SK-N-SH (cell line): ENCODE measurements around the gene LRAT. TPM values are rescaled to one million over a fixed set of nuclear protein-coding genes. Genes with fewer than 3 reads are reported as not detected.

ENCODE experiments used
- CTCF ChIA-PET: fragments of 300-600, 350-600 bp; formaldehyde crosslinking; extraction: SDS; loops from one replicate; lab custom pipeline; 2021; lab: Yijun Ruan, JAX
- POLR2A ChIA-PET: fragments of 350-600 bp; sonication (Branson Sonifier 250); formaldehyde crosslinking; extraction: SDS; loops from one replicate; lab custom pipeline; 2020; ENCODE audit warnings: antibody characterized with exemption, inconsistent platforms; lab: Yijun Ruan, JAX
- DNase-seq: peaks from one replicate; pipeline ENCODE4 v3.0.0; 2012
- H2AFZ ChIP-seq: fragments of 200-600 bp; sonication (generic); 2 replicates; pipeline ENCODE4 v1.8.1; 2016; ENCODE audit warnings: antibody characterized with exemption, mild to moderate bottlenecking, low read depth
- H3F3A ChIP-seq: fragments of 200-600 bp; sonication (generic); replicated peaks from 2 replicates; pipeline ENCODE3; 2016; ENCODE audit warnings: antibody characterized with exemption, mild to moderate bottlenecking; ENCODE audit not compliant: insufficient read depth
- H3K27ac ChIP-seq, 2 experiments: fragments of 200-500 bp in 1 of 2; fragments of 200-600 bp in 1 of 2; sonication (Bioruptor generic) in 1 of 2; sonication (generic), shearing (Covaris generic) in 1 of 2; 2 replicates each; pipeline versions ENCODE4 v1.5.1 to v1.6.1; 2014 to 2016; ENCODE audit warnings: low read depth in 2 of 2, inconsistent platforms in 1 of 2, low read length in 1 of 2, mild to moderate bottlenecking in 1 of 2, mixed read lengths in 1 of 2
- H3K27me3 ChIP-seq: fragments of 200-600 bp; sonication (generic), shearing (Covaris generic); 2 replicates; pipeline ENCODE4 v1.6.1; 2016; ENCODE audit warnings: mixed run types; ENCODE audit not compliant: insufficient read depth
- H3K36me3 ChIP-seq, 2 experiments: fragments of 200-500 bp in 1 of 2; fragments of 200-600 bp in 1 of 2; sonication (Bioruptor generic) in 1 of 2; sonication (generic) in 1 of 2; replicated peaks in 1 of 2; 2 replicates each; pipeline versions ENCODE3 to v1.5.1; 2014 to 2016; ENCODE audit warnings: low read length in 1 of 2, mild to moderate bottlenecking in 1 of 2; ENCODE audit not compliant: insufficient read depth in 2 of 2, control insufficient read depth in 1 of 2
- H3K4me1 ChIP-seq, 2 experiments: fragments of 200-500 bp in 1 of 2; fragments of 200-600 bp in 1 of 2; sonication (Bioruptor generic) in 1 of 2; sonication (generic), shearing (Covaris generic) in 1 of 2; 2 replicates each; pipeline versions ENCODE4 v1.5.1 to v1.6.1; 2014 to 2016; ENCODE audit warnings: low read depth in 1 of 2, low read length in 1 of 2, mixed run types in 1 of 2; ENCODE audit not compliant: insufficient read depth in 2 of 2, control insufficient read depth in 1 of 2
- H3K4me2 ChIP-seq: fragments of 200-600 bp; sonication (generic), shearing (Covaris generic); 2 replicates; pipeline ENCODE4 v1.6.1; 2017; ENCODE audit warnings: mixed run types
- H3K4me3 ChIP-seq, 2 experiments: fragments of 200-500 bp in 1 of 2; fragments of 200-600 bp in 1 of 2; sonication (Bioruptor generic) in 1 of 2; sonication (generic), shearing (Covaris generic) in 1 of 2; 2 replicates each; pipeline versions ENCODE4 v1.5.1 to v1.8.1; 2014 to 2016; ENCODE audit warnings: low read depth in 2 of 2, inconsistent platforms in 1 of 2, low read length in 1 of 2, mild to moderate bottlenecking in 1 of 2, mixed read lengths in 1 of 2, moderate library complexity in 1 of 2
- H3K79me2 ChIP-seq: fragments of 200-600 bp; sonication (generic); 2 replicates; pipeline ENCODE4 v1.8.1; 2017; ENCODE audit warnings: mild to moderate bottlenecking; ENCODE audit not compliant: insufficient read depth
- H3K9ac ChIP-seq: fragments of 200-600 bp; sonication (generic); 2 replicates; pipeline ENCODE4 v1.6.1; 2017; ENCODE audit warnings: mixed run types
- H3K9me2 ChIP-seq: fragments of 200-600 bp; sonication (generic); 2 replicates; pipeline ENCODE4 v1.6.1; 2017; ENCODE audit warnings: mixed run types
- H3K9me3 ChIP-seq: fragments of 200-600 bp; sonication (generic); 2 replicates; pipeline ENCODE4 v1.6.1; 2017; ENCODE audit warnings: mixed run types, mild to moderate bottlenecking, moderate library complexity
- H4K20me1 ChIP-seq: fragments of 200-600 bp; sonication (generic); 2 replicates; pipeline ENCODE4 v1.6.1; 2017; ENCODE audit warnings: mild to moderate bottlenecking, mixed run types; ENCODE audit not compliant: insufficient read depth
- ELF1 ChIP-seq: IDR thresholded peaks from 2 replicates; pipeline ENCODE4 v1.4.0; 2012
- FOSL2 ChIP-seq: IDR thresholded peaks from 2 replicates; pipeline ENCODE4 v1.4.0; 2012; ENCODE audit warnings: low read depth, mild to moderate bottlenecking, moderate library complexity, borderline replicate concordance
- FOXJ3 ChIP-seq: sonication (generic); formaldehyde crosslinking; IDR thresholded peaks from 2 replicates; pipeline ENCODE4 v1.5.1; 2020; ENCODE audit warnings: mild to moderate bottlenecking, missing genetic modification reagents
- GABPA ChIP-seq: IDR thresholded peaks from 2 replicates; pipeline ENCODE4 v1.4.0; 2012; ENCODE audit warnings: low read depth, mild to moderate bottlenecking
- JUND ChIP-seq: IDR thresholded peaks from 2 replicates; pipeline ENCODE4 v1.4.0; 2012
- NRF1 ChIP-seq: IDR thresholded peaks from 2 replicates; pipeline ENCODE4 v1.6.1; 2012; ENCODE audit warnings: low read depth, mild to moderate bottlenecking, low read length
- RCOR1 ChIP-seq: fragments of 150-350 bp; IDR thresholded peaks from 2 replicates; pipeline ENCODE4 v1.6.1; 2017; ENCODE audit warnings: antibody characterized with exemption, low read length
- RXRA ChIP-seq: IDR thresholded peaks from 2 replicates; pipeline ENCODE4 v1.4.0; 2012; ENCODE audit warnings: low read depth, mild to moderate bottlenecking, borderline replicate concordance
- SMC3 ChIP-seq: IDR thresholded peaks from 2 replicates; pipeline ENCODE4 v1.6.1; 2012; ENCODE audit warnings: low read depth, low read length, improper control_type of control experiment
- TAF1 ChIP-seq: IDR thresholded peaks from 2 replicates; pipeline ENCODE4 v1.6.1; 2012; ENCODE audit warnings: low read depth, mild to moderate bottlenecking, low read length, moderate library complexity, borderline replicate concordance
- polyA plus RNA-seq, 3 experiments: library from polyadenylated mRNA; depleted of rRNA; stranded (reverse); fragments of >200 nt; gene quantifications; 2 replicates each; pipeline ENCODE4 v1.2.3, GENCODE V29; 2012
- TF ChIP-seq, protein P1 (sequence below): IDR thresholded peaks from 2 replicates; pipeline ENCODE4 v1.4.0; 2012; ENCODE audit warnings: low read depth, borderline replicate concordance
- TF ChIP-seq, protein P2 (sequence below): IDR thresholded peaks from 2 replicates; pipeline ENCODE4; 2012
- TF ChIP-seq, protein P3 (sequence below): fragments of 200-600 bp; sonication (generic); IDR thresholded peaks from 2 replicates; pipeline ENCODE4 v1.6.1; 2017; ENCODE audit warnings: antibody characterized with exemption, mild to moderate bottlenecking, moderate library complexity
- TF ChIP-seq, protein P4 (sequence below): IDR thresholded peaks from 2 replicates; pipeline ENCODE4 v1.4.0; 2012; ENCODE audit warnings: low read depth

Gene LRAT
- polyA plus RNA-seq, 1 of the 3 experiments (the other 2 are of a cell fraction), result not detected

DNA sequence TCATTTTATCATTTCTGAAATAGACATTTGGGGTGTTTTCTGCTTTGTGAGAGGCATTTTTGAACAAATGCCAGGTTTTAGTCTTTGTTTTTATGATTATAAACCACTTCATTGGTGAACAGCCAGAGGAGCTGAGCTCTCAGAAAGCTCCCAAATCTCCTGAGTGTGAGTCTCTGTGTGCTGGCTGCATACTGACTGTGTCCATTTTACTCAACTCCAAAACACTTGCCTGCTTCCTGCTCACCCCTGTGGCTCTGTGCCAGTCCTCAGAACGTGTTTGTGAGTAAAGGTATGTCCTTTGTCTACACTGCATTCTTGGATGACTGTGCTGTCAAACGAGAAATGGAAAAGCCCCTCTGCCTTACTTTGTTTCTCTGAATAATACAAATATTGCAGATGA is 5.4 kb upstream of the LRAT start (continued):
- TF ChIP-seq, protein P1, sequence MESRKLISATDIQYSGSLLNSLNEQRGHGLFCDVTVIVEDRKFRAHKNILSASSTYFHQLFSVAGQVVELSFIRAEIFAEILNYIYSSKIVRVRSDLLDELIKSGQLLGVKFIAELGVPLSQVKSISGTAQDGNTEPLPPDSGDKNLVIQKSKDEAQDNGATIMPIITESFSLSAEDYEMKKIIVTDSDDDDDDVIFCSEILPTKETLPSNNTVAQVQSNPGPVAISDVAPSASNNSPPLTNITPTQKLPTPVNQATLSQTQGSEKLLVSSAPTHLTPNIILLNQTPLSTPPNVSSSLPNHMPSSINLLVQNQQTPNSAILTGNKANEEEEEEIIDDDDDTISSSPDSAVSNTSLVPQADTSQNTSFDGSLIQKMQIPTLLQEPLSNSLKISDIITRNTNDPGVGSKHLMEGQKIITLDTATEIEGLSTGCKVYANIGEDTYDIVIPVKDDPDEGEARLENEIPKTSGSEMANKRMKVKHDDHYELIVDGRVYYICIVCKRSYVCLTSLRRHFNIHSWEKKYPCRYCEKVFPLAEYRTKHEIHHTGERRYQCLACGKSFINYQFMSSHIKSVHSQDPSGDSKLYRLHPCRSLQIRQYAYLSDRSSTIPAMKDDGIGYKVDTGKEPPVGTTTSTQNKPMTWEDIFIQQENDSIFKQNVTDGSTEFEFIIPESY, result no peak
- TF ChIP-seq RCOR1, result no peak

DNA sequence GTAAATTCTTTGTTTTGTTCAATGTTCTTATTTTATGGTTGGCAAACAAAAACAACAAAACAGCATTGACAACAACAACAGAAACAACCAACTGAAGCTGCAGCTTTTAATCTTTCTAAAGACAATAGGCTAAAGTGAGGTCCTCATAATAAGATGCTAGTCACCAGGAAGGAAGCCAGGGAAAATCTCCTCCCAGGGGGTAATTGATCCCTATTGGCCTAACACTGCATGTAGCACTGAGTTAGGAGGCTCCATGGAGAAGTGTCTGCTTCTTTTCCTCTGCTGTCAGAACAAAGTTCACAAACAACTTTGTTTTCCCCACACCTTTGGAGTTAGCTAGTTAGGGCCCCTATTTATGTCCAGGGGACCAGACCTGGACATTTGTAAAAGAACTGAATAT is 4.7 kb upstream of the LRAT start:
- TF ChIP-seq RXRA (no peak), NRF1 (no peak), FOXJ3 (CRISPR knock-in tag) (no peak), SMC3 (no peak), GABPA (no peak), ELF1 (no peak), JUND (no peak), FOSL2 (no peak), TAF1 (no peak), RCOR1 (no peak)
- TF ChIP-seq, protein P1, result no peak
- TF ChIP-seq, protein P2, sequence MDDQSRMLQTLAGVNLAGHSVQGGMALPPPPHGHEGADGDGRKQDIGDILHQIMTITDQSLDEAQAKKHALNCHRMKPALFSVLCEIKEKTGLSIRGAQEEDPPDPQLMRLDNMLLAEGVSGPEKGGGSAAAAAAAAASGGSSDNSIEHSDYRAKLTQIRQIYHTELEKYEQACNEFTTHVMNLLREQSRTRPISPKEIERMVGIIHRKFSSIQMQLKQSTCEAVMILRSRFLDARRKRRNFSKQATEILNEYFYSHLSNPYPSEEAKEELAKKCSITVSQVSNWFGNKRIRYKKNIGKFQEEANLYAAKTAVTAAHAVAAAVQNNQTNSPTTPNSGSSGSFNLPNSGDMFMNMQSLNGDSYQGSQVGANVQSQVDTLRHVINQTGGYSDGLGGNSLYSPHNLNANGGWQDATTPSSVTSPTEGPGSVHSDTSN, result no peak
- TF ChIP-seq, protein P3, sequence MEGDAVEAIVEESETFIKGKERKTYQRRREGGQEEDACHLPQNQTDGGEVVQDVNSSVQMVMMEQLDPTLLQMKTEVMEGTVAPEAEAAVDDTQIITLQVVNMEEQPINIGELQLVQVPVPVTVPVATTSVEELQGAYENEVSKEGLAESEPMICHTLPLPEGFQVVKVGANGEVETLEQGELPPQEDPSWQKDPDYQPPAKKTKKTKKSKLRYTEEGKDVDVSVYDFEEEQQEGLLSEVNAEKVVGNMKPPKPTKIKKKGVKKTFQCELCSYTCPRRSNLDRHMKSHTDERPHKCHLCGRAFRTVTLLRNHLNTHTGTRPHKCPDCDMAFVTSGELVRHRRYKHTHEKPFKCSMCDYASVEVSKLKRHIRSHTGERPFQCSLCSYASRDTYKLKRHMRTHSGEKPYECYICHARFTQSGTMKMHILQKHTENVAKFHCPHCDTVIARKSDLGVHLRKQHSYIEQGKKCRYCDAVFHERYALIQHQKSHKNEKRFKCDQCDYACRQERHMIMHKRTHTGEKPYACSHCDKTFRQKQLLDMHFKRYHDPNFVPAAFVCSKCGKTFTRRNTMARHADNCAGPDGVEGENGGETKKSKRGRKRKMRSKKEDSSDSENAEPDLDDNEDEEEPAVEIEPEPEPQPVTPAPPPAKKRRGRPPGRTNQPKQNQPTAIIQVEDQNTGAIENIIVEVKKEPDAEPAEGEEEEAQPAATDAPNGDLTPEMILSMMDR, result no peak
- TF ChIP-seq, protein P4, sequence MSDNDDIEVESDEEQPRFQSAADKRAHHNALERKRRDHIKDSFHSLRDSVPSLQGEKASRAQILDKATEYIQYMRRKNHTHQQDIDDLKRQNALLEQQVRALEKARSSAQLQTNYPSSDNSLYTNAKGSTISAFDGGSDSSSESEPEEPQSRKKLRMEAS, result no peak
- DNase-seq, result no peak
- H3K27me3 ChIP-seq, result peaks cover 36% of the 10 kb centered on the region
- no peak overlapping the region for H2AFZ ChIP-seq
- H3K27ac ChIP-seq, result no peak overlapping the region
- H3K79me2 ChIP-seq, result no peaks in the 10 kb centered on the region
- no peaks in the 10 kb centered on the region; a peak in 2 of 4 replicates for H3K4me1 ChIP-seq
- H3K9me2 ChIP-seq, result no peaks in the 10 kb centered on the region
- no peaks in the 10 kb centered on the region for H3K36me3 ChIP-seq
- H3F3A ChIP-seq, result no peaks in the 10 kb centered on the region
- CTCF ChIA-PET, result no interaction called here
- H3K4me2 ChIP-seq, result no peak overlapping the region
- H3K9me3 ChIP-seq, result no peaks in the 10 kb centered on the region
- H3K4me3 ChIP-seq, result no peak overlapping the region
- no peaks in the 10 kb centered on the region for H4K20me1 ChIP-seq
- no peak overlapping the region for H3K9ac ChIP-seq
- POLR2A ChIA-PET, result no interaction called here
